PC-3 (cell line): ENCODE data around the gene DNM2.

Experiments
- CTCF ChIP-seq: fragments of 300-600 bp; sonication (generic); conservative IDR thresholded peaks from 2 replicates; pipeline ENCODE4 v1.5.1; 2017; ENCODE audit warnings: antibody characterized with exemption, low read depth, mild to moderate bottlenecking, low read length
- EZH2 ChIP-seq: fragments of 300-600 bp; sonication (generic); IDR thresholded peaks from one replicate; pipeline ENCODE4 v1.6.1; 2017; ENCODE audit warnings: antibody characterized with exemption, mild to moderate bottlenecking, low read length; ENCODE audit not compliant: unreplicated experiment
- EZH2phosphoT487 ChIP-seq: fragments of 300-600 bp; sonication (generic); IDR thresholded peaks from 2 replicates; pipeline ENCODE4 v1.6.1; 2018; ENCODE audit warnings: mild to moderate bottlenecking, antibody characterized with exemption, low read length, borderline replicate concordance

- TF ChIP-seq CTCF: peak; percentile 33; the same call in 1 of the 2 replicates
- TF ChIP-seq EZH2: no peak
- no peak for TF ChIP-seq EZH2phosphoT487
Observed at GRCh38 chr19:10835754-10836478, 118.0 kb downstream of the DNM2 start, which contains the start of gene TMED1.
